Epidermal melanocyte (primary cell): Measurements from ENCODE around the gene RO60.

Experiments used
- DNase-seq: peaks from one replicate; pipeline ENCODE4 v3.0.0; 2011; ENCODE audit warnings: low spot score; ENCODE audit not compliant: insufficient read length

The RO60 gene

DNA sequence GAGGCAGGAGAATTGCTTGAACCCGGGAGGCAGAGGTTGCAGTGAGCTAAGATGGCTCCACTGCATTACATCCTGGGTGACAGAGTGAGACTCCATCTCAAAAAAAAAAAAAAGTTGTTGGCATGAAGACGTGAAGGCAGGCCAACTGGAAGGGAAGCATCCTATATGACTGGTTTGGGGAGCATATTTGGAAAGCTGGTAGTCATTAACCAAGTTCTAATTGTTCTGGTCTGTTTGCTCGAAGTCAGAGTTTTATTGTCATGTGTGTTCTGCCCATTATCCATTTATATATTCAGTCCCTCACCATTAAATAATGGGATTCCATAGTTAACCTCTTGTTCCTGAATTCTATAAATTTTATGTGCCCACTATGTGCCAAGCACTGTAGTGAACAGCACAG is 49.1 kb downstream of the RO60 start:
- no peak for DNase-seq
